H9 (cell line): ENCODE results near the gene LDHD. TPM values are rescaled to one million over a fixed set of nuclear protein-coding genes. Genes with fewer than 3 reads are reported as not detected.
A peak's percentile ranks its signal among the peaks of the same experiment; 100 is the strongest.

Experiments used
- DNase-seq: peaks from one replicate; pipeline ENCODE4 v3.0.0-alpha.2; 2017
- H2AFZ ChIP-seq: one replicate; pipeline ENCODE4 v1.6.1; 2013; ENCODE audit warnings: mild to moderate bottlenecking, low read length, control low read depth, moderate library complexity
- H2AK5ac ChIP-seq: 2 replicates; pipeline ENCODE4 v1.6.1; 2013; ENCODE audit warnings: low read length, control low read depth, mixed read lengths; ENCODE audit not compliant: insufficient read length
- H2BK120ac ChIP-seq: one replicate; pipeline ENCODE4 v1.6.1; 2013; ENCODE audit warnings: low read depth, mild to moderate bottlenecking, low read length, control low read depth, inconsistent platforms; ENCODE audit not compliant: poor library complexity, severe bottlenecking
- H2BK12ac ChIP-seq: 2 replicates; pipeline ENCODE4 v1.6.1; 2013; ENCODE audit warnings: low read length, control low read depth, mixed read lengths, low read depth; ENCODE audit not compliant: insufficient read length
- H2BK15ac ChIP-seq: 2 replicates; pipeline ENCODE4 v1.6.1; 2013; ENCODE audit warnings: low read depth, low read length, control low read depth
- H2BK20ac ChIP-seq: one replicate; pipeline ENCODE4 v1.6.1; 2013; ENCODE audit warnings: low read depth, mild to moderate bottlenecking, low read length, control low read depth, inconsistent platforms; ENCODE audit not compliant: poor library complexity, severe bottlenecking
- H2BK5ac ChIP-seq: 2 replicates; pipeline ENCODE4 v1.6.1; 2013; ENCODE audit warnings: low read length, control low read depth, mixed read lengths; ENCODE audit not compliant: insufficient read length
- H3K14ac ChIP-seq: 2 replicates; pipeline ENCODE4 v1.6.1; 2013; ENCODE audit warnings: low read length, control low read depth; ENCODE audit not compliant: insufficient read depth
- H3K18ac ChIP-seq: 2 replicates; pipeline ENCODE4 v1.6.1; 2013; ENCODE audit warnings: low read depth, mild to moderate bottlenecking, mixed read lengths, low read length, control low read depth; ENCODE audit not compliant: insufficient read length
- H3K23ac ChIP-seq: 2 replicates; pipeline ENCODE4 v1.6.1; 2013; ENCODE audit warnings: low read length, control low read depth, mixed read lengths, low read depth; ENCODE audit not compliant: insufficient read length
- H3K23me2 ChIP-seq: 2 replicates; pipeline ENCODE4 v1.6.1; 2013; ENCODE audit warnings: low read depth, mild to moderate bottlenecking, mixed read lengths, low read length, control low read depth; ENCODE audit not compliant: insufficient read length, poor library complexity, severe bottlenecking
- H3K27ac ChIP-seq: 2 replicates; pipeline ENCODE4 v1.5.1; 2013; ENCODE audit warnings: low read length, control low read depth, mixed read lengths, low read depth; ENCODE audit not compliant: insufficient read length
- H3K27me3 ChIP-seq: 2 replicates; pipeline ENCODE4 v1.6.1; 2013; ENCODE audit warnings: low read length, control low read depth, inconsistent platforms; ENCODE audit not compliant: insufficient read depth
- H3K4ac ChIP-seq: 2 replicates; pipeline ENCODE4 v1.6.1; 2013; ENCODE audit warnings: low read depth, mild to moderate bottlenecking, control low read depth, inconsistent platforms, low read length, moderate library complexity
- H3K4me1 ChIP-seq: 2 replicates; pipeline ENCODE4 v1.6.1; 2013; ENCODE audit warnings: low read length, control low read depth, inconsistent platforms; ENCODE audit not compliant: insufficient read depth
- H3K4me2 ChIP-seq: 2 replicates; pipeline ENCODE4 v1.6.1; 2013; ENCODE audit warnings: low read length, control low read depth, mixed read lengths; ENCODE audit not compliant: insufficient read length, insufficient read depth
- H3K56ac ChIP-seq: 2 replicates; pipeline ENCODE4 v1.6.1; 2013; ENCODE audit warnings: low read depth, mild to moderate bottlenecking, mixed read lengths, low read length, control low read depth; ENCODE audit not compliant: insufficient read length
- H3K79me1 ChIP-seq: 2 replicates; pipeline ENCODE4 v1.6.1; 2013; ENCODE audit warnings: low read depth, mild to moderate bottlenecking, moderate library complexity, low read length, control low read depth, inconsistent platforms; ENCODE audit not compliant: insufficient read depth, poor library complexity, severe bottlenecking
- H3K79me2 ChIP-seq: 2 replicates; pipeline ENCODE4 v1.6.1; 2013; ENCODE audit warnings: low read length, control low read depth, inconsistent platforms; ENCODE audit not compliant: insufficient read depth
- H3K9ac ChIP-seq: 2 replicates; pipeline ENCODE4 v1.6.1; 2013; ENCODE audit warnings: low read length, control low read depth, mixed read lengths; ENCODE audit not compliant: insufficient read length; ENCODE audit errors: extremely low read depth
- H3K9me3 ChIP-seq: one replicate; pipeline ENCODE4 v1.6.1; 2013; ENCODE audit warnings: low read depth, low read length, inconsistent platforms; ENCODE audit not compliant: control insufficient read depth
- H3T11ph ChIP-seq: one replicate; pipeline ENCODE4 v1.6.1; 2013; ENCODE audit warnings: mild to moderate bottlenecking, low read length, control low read depth, inconsistent platforms
- H4K20me1 ChIP-seq: one replicate; pipeline ENCODE4 v1.6.1; 2013; ENCODE audit not compliant: control insufficient read depth, insufficient read length, insufficient read depth
- H4K5ac ChIP-seq: 2 replicates; pipeline ENCODE4 v1.6.1; 2013; ENCODE audit warnings: low read depth, mild to moderate bottlenecking, mixed read lengths, low read length, control low read depth; ENCODE audit not compliant: insufficient read length
- H4K8ac ChIP-seq: replicated peaks from 2 replicates; pipeline ENCODE4 v1.6.1; 2013; ENCODE audit warnings: low read length, control low read depth, mixed read lengths, low read depth; ENCODE audit not compliant: insufficient read length
- H4K91ac ChIP-seq: 2 replicates; pipeline ENCODE4 v1.6.1; 2013; ENCODE audit warnings: low read depth, mild to moderate bottlenecking, moderate library complexity, mixed read lengths, low read length, control low read depth; ENCODE audit not compliant: insufficient read length
- H3K27ac Mint-ChIP-seq, 3 experiments: 2 replicates in 2 of 3; 3 replicates in 1 of 3; pipeline ENCODE4 v1.8.0; 2020 to 2021; ENCODE audit warnings: mixed read lengths in 3 of 3, mild to moderate bottlenecking in 1 of 3, moderate library complexity in 1 of 3
- H3K27me3 Mint-ChIP-seq: 2 replicates; pipeline ENCODE4 v1.8.0; 2021; ENCODE audit warnings: low read depth, mild to moderate bottlenecking, moderate library complexity, mixed read lengths
- H3K36me3 Mint-ChIP-seq, 3 experiments: 2 replicates in 2 of 3; 3 replicates in 1 of 3; pipeline ENCODE4 v1.8.0; 2020 to 2021; ENCODE audit warnings: low read depth in 3 of 3, mixed read lengths in 3 of 3; ENCODE audit not compliant: insufficient read depth in 1 of 3
- H3K4me1 Mint-ChIP-seq, 2 experiments: 2 replicates each; pipeline ENCODE4 v1.8.0; 2020; ENCODE audit warnings: mixed read lengths in 2 of 2
- H3K4me3 Mint-ChIP-seq, 2 experiments: 2 replicates in 1 of 2; 3 replicates in 1 of 2; pipeline ENCODE4 v1.8.0; 2020 to 2021; ENCODE audit warnings: mild to moderate bottlenecking in 2 of 2, mixed read lengths in 2 of 2, moderate library complexity in 1 of 2
- H3K9me3 Mint-ChIP-seq, 2 experiments: 2 replicates in 1 of 2; 3 replicates in 1 of 2; pipeline ENCODE4 v1.8.0; 2020; ENCODE audit warnings: mild to moderate bottlenecking in 2 of 2, mixed read lengths in 2 of 2, moderate library complexity in 1 of 2
- WGBS: extraction: QIAGEN DNeasy Blood & Tissue Kit; methylation state at CpG from one replicate; pipeline ENCODE4 v1.1.7; 2013; ENCODE audit warnings: missing lambda C conversion rate, low lambda C conversion rate, mixed read lengths; ENCODE audit not compliant: insufficient read length; ENCODE audit errors: extremely low coverage; 5-methylcytosine and 5-hydroxymethylcytosine counted together
- total RNA-seq: library from RNA; stranded (reverse); gene quantifications from 2 replicates; pipeline ENCODE4 v1.2.1, GENCODE V29; 2021
- TF ChIP-seq, protein P1 (sequence below): fragments of 200-600 bp; sonication (generic); conservative IDR thresholded peaks from 3 replicates; pipeline ENCODE4 v1.8.0; 2021; ENCODE audit warnings: antibody characterized with exemption, mild to moderate bottlenecking

Gene LDHD
- total RNA-seq, 1 experiment from 2014 or later, result 14.7 TPM

DNA sequence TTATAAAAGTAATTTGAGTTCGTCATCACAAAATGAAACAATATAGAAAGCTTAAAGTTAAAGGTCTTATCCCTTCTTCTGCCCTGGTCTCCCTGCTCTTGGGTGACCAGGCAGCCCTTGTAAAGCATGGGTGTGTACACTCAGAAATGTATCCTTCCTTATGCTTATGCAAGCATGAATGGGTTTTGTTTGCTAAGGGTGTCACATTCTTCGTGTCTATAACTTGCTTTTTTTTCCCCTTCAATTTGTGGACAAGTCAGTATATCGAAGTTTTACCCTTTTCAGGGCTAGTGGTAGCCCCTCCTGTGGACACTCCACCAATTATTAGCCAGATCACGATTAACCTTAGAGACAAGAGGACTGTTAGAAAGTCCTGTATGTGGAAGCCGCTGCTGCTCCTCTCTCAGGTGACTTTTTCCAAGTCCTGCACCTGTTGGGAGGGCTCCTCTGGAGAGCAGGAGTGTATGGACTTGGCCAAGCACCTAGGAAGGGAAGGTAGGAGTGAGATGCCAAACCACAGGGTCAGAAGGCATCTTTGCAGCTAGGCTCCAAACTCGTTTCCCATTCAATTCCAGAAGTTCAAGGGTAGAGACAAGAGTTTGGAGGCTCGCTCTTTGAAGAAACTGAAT is 50.9 kb downstream of the LDHD start:
- Histone ChIP-seq H2BK20ac (no peak overlapping the region), H3K79me1 (peaks cover 4% of the 10 kb centered on the region), H3K9me3 (no peaks in the 10 kb centered on the region), H3K23me2 (no peaks in the 10 kb centered on the region), H3T11ph (no peak overlapping the region), H3K23ac (no peak overlapping the region), H2AFZ (no peak overlapping the region), H3K14ac (no peak overlapping the region), H2BK15ac (no peak overlapping the region), H4K20me1 (no peaks in the 10 kb centered on the region), H2BK12ac (no peak overlapping the region), H3K56ac (no peak overlapping the region), H2AK5ac (no peak overlapping the region), H3K27ac (no peak overlapping the region), H4K5ac (no peak overlapping the region), H2BK5ac (no peak overlapping the region), H2BK120ac (no peak overlapping the region), H3K18ac (no peak overlapping the region), H3K4ac (no peak overlapping the region), H3K27me3 (no peaks in the 10 kb centered on the region), H4K8ac (no peak overlapping the region), H4K91ac (no peak overlapping the region), H3K9ac (no peak overlapping the region), H3K4me2 (no peak overlapping the region), H3K79me2 (peaks cover 5% of the 10 kb centered on the region; the same call in 1 of the 2 replicates), H3K4me1 (no peaks in the 10 kb centered on the region; the same call in 1 of the 2 replicates)
- Mint-ChIP-seq H3K27me3 (no peaks in the 10 kb centered on the region; the same call in 1 of the 2 replicates), H3K4me3 (no peak overlapping the region), H3K27ac (peak overlapping the region in 1 of 3 experiments; percentile 18; a peak in 2 of 7 replicates), H3K36me3 (no peaks in the 10 kb centered on the region; a peak in 1 of 7 replicates), H3K4me1 (peaks cover 42 to 50% of the 10 kb centered on the region in 2 experiments), H3K9me3 (no peaks in the 10 kb centered on the region)
- TF ChIP-seq, protein P1, sequence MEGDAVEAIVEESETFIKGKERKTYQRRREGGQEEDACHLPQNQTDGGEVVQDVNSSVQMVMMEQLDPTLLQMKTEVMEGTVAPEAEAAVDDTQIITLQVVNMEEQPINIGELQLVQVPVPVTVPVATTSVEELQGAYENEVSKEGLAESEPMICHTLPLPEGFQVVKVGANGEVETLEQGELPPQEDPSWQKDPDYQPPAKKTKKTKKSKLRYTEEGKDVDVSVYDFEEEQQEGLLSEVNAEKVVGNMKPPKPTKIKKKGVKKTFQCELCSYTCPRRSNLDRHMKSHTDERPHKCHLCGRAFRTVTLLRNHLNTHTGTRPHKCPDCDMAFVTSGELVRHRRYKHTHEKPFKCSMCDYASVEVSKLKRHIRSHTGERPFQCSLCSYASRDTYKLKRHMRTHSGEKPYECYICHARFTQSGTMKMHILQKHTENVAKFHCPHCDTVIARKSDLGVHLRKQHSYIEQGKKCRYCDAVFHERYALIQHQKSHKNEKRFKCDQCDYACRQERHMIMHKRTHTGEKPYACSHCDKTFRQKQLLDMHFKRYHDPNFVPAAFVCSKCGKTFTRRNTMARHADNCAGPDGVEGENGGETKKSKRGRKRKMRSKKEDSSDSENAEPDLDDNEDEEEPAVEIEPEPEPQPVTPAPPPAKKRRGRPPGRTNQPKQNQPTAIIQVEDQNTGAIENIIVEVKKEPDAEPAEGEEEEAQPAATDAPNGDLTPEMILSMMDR, result no peak
- DNase-seq, result no peak
- WGBS, result no CpG with 5 or more reads among the region's 7 CpGs
